NCI-H2029 (cell line): ENCODE measurements around the gene NOS1AP.
A peak's percentile ranks its signal among the peaks of the same experiment; 100 is the strongest.

Experiments used
- DNase-seq: peaks from one replicate; lab custom pipeline; 2025; lab: John Stamatoyannopoulos, UW

Gene NOS1AP

DNA sequence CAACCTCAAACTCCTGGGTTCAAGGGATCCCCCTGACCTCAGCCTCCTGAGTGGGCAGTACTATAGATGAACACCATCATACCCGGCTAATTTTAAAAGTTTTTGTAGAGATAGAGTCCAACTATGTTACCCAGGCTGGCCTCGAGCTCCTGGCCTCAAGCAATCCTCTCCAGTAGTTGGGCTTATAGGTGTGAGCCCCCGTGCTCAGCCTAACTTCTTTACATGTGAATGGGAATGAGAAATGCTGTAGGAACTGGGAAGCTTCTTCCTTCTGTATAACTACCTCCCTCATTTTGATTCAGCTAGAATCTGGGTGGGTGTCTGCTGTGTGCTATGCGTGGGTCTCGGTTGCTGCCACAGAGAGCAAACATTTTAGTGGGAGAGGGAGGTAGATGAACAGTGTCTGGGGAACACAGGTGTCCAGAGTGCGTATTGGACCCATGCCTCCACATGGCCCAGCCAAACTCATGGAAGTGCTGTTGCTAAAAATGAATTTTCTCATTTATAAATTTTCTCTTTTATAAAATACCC lies 150.6 kb downstream of the NOS1AP start:
- no peak for DNase-seq

DNA sequence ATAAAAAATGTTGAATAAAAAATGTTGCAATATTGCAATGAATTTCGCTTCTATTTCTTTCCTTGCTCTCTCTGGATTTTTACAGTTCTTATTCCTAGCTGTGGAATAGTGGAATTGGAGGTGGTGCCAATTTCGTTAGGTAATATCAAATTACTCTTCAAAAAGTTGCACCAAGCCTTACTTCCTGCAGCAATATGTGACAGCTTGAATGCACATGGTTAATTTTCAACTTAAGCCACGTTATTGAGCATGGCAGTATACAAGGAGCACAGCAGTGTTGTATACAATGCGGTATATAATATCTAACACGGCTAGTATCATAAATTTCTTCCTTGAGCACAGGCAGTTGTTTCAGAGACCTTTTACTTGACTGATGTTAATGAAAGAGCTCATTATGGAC lies 152.5 kb downstream of the NOS1AP start:
- DNase-seq: no peak

DNA sequence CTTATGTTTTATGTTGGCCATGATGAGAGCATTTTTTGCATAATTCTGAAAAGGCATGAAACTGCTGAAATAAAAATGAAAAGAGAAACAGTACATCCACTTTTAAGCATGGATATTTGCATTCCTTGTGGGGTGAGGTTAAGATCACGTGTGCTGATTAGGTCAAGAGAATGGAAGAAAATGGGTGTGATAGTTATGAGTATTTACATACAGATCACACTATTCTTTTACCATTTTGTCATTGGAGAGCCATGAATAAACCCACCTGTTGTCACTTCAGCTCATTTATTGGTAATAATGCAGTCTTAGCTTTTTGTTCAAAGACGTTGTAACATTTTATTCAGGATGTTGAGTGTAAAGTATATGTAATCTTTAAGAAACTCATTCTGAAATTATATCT lies 153.2 kb downstream of the NOS1AP start:
- DNase-seq: no peak

DNA sequence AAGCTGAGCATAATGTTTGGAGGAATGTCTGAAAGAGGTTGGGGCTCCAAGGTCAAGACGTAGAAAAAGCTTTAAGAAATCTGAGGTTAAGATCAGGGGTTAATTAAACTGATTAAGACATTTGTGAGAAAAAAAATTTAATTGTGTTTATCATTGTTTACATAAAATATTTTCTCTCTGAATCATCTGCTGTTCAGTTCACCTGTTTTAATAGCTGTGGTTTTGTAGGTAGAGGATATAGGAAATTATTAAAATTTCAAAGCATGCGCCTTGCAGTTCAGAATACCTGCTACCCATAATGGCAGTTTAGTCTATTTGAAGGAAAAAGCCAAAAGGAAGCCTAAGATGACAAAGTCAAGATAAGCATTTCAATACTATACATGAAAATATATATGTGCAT lies 154.0 kb downstream of the NOS1AP start:
- DNase-seq: no peak

DNA sequence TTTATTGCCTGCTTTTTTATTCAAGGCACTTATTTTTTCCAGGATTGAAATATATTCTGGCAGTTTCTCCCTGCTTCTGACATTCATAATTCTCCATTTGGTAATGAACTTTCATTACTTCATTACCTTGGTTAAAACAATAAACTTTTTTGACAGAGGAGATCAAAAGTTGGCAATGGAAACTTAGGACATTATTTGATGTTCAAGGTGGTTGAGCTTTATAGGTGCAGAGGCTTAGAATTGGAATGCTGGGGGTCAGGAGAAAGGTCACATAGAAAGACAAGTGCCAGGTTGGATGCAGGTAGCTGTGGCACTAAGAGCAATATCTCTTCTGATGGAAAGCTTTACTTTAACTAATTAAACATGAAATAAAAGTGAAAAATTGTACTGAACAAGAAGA lies 154.8 kb downstream of the NOS1AP start:
- no peak for DNase-seq

DNA sequence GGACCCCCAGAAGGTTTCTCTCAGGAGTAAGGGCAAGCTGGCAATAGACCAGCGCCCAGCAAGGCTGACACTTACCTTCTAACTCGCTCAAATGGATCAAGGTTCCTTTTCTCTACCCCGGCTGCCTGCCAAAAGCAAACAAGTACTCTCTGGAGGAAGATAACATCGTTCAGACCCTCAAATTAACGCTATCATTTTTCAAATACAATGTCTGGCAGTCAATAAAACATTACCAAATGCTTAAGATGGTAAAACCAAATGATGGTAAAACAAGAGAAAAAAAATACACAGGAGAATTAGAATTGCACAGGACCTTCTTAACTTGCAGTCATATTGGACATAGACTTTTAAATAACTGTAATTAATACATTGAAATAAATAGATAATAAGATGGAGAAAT lies 159.1 kb downstream of the NOS1AP start:
- DNase-seq: no peak

DNA sequence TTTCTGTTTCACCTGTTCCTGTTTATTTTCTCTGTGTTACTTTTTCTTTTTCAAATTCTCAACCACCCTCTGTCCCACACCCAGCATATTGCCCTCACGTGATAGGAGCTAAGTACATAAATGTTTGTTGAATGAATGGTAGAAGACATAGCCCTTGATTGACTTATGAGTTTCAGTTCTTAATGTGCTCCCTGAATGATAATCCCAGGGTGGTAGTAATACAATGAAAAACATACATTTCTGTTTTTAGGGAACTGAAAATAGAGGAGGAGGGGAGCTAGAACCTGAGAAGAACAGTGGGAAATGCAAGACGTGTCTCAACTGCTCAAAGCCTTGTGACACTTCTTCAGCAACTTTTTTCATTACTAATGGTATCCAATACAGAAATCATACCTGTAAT lies 160.1 kb downstream of the NOS1AP start:
- DNase-seq: no peak

DNA sequence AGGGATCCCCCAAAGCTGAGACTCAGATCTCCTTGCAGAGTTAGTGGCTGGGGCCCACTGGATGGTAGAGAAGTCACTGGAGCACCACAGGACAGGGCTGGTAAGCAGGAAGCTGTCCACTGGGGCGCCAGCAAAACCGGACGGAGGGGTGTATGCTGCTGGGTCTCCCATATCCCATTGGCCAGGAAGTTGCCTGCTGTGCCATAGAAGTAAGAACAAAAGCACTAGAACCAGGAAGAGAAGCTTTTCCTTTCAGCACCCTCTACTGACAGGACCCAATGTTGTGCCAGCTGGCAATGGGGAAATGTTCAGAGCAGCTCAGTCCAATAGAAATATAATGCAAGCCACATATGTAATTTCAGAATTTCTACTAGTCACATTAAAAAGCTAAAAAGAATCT lies 160.6 kb downstream of the NOS1AP start:
- DNase-seq: peak; percentile 37

DNA sequence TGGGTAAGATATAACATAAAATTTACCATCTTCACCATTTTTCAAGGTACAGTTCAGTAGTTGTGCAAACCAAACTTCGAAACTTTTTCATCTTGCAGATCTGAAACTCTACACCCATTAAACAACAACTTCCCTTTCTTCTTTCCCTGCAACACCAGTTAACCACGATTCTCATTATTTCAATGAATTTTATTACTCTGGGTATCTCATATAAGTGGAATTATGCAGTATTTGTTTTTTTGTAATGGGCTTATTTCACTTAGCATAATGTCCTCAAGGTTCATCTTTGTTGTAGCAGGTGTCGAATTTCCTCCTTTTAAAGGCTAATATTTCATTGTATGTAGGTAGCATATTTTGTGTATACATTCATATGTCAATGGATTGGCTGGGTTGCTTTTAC lies 161.0 kb downstream of the NOS1AP start:
- no peak for DNase-seq

DNA sequence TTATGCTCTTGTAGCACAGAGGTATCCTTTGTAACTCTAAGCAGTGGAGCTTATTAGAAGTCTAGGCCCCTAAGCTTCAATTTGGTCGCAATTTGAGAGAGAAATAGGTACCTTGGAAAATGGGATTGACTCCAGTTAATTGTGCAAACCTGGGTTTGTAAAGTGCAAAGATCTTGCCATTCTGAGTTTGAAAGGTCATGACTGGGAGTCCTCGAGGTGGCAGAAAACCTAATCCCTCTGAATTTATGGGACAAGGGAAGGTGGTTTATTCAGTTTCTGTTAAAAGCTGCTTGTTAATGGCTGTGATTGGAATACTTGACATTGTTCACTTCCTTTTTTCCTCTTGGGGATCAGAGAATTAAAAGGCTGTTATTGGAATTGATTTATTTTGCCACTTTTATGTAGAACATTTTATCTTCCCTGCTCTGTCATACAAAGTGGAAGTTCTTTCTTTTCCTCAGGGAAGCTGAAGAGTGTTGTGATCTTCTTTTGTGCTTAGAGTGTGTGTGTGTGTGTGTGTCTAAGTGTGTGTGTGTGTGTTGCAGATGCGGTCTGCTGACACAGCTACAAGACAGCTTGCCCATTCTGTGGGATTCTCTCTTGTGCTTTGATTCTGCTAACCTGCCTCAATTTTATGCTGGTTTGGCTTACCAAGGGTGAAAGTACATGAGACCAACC lies 162.7 kb downstream of the NOS1AP start:
- DNase-seq: no peak

DNA sequence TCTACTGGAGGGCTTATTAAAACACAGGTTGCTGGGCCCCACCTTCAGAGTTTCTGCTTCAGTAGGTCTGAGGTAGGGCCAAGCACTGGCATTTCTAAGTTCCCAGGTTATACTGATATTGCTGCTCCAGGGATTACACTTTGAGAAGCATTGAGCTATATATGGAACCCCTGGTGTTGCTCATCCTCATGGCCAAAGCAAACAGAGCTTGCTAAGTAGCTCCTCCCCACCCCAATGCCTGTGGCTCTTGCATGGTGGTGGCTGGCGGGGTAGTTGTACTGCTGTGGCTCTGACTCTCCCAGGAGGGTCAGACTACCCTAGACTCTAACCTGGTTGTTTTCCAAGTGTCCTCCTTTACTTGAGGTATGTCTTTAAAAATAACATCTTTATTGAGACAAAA lies 163.6 kb downstream of the NOS1AP start:
- no peak for DNase-seq

DNA sequence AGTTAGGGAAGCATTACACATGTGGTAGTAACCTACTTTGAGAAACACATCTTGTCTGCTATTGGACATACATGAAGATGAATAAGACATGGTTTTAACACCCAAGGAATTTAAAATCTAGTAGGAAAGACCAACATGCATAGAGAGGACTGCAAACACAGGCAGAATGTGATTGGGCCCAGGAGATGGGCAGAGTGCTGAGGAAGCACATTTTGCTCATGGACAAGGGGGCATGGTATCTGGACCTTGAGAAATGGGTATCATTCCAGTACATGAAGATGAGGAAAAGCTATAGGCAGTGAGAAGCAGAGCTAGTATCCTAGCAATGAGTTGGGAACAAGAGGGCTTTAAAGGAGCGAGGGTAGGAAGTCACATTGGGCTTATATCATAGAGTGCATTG lies 164.4 kb downstream of the NOS1AP start:
- no peak for DNase-seq

DNA sequence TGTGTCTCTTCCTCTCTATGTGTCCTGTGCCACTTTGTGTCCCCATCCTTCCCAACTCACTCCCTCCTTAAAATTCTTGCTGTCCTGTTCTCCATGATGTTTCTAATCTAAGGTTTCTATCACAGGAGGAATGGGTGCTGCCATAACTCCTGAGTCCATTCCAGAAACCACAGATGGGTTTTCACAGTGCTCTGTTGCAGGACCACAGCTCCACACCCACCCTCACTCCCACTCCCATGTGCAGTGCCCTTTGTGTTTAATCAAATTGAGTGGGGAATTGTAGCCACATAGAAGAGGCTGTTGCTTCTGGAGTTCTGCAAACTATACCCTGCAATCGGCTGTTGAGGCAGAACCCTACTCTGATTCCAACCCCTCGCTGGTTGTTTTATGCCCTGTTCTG lies 165.1 kb downstream of the NOS1AP start:
- no peak for DNase-seq

DNA sequence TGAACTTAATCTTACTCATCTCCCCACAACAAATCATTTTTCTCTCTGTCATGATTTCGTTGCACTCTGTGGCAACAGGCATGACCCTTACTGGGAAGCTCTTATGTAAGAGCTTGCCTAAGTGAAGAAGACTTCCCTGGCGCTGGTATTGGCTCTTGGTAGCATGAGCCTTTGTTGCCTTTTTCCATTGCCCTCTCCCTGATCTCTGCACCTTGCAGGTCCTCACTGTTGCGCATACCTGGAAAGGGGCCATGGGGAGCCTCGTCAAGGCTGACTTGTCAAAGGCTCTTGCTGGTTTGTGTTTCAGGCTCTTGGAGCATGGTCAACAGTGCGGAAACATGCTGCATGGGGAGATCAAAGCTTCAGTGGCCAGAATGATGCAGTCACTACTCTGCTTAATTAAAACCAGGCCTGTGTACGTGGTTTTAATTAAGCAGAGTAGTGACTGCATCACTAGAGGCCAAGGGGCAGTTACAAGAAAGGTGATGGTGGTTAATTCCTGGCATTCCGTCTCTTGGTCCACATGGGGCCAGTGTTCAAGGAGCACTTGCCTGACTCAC lies 165.8 kb downstream of the NOS1AP start:
- peak; percentile 38 for DNase-seq

DNA sequence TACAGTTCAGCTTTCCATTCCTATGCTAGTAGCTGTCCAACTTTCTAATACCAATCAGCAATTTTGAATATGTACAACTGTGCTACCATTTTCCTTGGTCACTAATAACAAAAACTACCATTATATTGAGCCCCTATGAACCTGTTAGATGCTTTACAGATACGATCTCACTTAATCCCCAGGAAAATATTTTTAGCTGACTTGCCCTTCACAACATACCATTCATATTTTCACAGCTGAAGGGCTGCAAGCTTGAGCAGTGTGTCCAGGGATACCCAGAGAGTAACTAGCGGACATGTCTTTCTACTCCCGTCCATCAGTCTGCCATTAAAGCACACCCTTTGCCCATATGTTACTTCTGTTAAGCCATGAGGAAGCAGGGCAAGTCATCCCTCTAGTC lies 166.7 kb downstream of the NOS1AP start:
- no peak for DNase-seq

DNA sequence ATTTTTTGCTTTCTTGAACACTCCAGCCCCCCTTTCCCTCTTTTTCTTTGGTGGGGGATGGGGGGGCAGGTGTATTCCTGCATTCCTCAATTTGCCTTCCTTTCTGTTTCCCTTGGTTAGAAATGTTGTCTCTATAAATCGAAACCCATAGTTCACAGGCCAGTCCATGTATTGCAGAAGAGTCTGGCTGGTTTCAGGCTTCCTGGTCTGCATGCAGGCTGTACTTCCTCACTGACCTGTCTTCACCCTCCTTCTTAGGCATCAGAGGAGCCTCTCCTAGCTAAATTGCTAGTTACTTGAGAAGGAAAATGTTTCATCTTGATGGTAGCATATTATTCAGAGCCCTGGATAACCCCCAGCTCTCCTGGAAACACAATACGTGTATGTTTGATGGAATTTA lies 167.1 kb downstream of the NOS1AP start:
- no peak for DNase-seq

DNA sequence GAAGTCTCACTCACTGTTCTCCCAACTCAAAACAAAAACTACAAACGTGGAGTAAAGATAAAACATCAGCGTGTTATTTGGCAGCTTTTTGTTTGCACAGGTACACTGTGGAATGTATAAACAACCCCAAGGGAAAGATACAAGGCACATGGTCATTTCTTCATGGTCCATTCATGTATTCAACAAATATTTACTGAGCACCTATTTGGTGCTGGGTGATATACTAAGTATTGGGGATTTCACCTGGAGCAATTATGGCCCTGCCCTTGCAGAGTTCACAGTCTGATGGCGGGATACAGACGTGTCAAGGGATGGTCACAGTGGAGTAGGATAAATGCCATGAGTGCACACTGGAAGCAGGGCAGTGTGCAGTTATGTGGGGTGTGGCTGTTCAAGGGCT lies 171.1 kb downstream of the NOS1AP start:
- no peak for DNase-seq

DNA sequence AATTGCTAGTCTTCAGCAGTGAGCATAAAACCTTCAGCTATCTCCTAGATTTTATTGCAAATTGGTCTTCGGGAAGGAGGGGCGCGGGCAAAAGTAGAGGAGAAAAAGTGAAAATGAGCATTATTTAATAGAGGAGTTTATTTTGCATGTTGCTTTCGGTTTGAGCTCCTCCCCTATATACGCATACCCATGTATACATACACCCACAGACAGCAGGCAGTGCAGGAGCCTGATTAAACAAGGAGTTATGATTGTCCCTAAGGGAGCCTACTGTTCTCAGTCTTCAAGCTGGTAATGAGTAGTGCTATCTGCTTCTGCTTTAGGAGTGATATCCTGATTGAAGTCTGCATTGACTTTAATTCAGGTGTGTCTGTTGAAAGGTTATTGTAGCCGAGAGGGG lies 173.3 kb downstream of the NOS1AP start:
- no peak for DNase-seq

DNA sequence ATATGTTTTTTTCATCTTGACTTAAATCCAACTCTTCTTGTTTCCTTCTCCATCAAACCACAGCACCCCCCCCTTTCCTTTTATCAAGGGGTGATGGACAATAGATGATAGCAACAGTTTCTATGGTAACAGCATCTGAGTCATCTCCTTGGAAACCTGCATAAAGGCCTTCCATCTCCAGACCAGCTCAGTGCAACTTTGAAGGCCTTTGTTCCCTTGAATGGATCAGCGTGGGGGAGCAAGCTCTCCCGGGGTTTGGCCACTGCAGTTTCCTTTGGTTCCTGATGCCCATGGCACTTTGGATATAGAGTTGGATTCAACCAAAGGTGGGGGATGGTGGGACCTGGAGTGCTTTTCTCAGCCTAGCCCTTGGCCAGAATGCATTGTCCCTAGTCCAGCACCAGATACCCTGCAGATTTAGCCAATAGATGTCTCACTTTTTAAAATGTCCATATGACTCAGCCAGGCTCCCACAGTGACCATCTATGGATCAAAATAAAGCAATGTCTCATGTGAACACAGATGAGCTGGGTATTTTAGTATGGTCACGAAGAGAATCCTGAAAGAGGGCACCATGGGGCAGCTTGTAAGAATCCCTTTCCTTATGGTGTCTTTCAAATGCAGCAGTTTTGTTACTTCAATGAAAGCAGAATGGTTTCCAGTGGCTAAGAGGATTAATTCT lies 179.5 kb downstream of the NOS1AP start:
- no peak for DNase-seq

DNA sequence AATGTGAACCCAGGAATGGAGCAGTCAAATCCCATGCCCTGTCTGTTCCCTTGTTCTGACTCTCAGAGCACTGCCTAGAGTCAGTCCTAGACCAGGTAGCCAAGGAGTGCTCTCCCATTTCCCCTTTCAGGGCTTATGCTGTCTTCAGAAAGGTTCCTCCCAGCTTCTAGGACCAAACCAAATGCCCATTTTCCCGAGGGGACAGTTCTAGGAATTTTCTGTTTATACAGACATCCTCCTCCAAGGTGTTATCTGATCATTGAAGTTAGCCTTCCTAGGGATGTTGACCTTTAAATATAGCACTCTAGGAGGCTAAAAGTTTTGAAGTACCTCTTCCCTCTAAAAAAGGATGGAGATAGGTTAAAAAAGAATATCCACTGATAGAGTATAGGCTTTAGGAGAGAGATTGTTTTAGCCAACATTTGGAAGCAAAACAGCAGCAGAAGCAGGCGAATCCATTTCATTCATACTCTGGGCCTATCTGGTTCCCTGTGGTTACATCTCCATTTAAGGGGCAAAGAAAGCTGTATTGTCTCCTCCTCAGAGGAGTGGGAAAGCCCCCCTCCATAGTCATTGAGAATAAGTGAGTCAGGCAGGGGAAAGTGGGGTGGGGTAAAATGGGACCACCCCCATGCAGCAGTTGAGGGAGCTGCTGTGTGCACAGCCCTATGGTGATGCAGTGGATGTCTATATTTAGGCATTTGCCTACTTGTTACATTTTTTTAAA lies 180.7 kb downstream of the NOS1AP start:
- DNase-seq: no peak

DNA sequence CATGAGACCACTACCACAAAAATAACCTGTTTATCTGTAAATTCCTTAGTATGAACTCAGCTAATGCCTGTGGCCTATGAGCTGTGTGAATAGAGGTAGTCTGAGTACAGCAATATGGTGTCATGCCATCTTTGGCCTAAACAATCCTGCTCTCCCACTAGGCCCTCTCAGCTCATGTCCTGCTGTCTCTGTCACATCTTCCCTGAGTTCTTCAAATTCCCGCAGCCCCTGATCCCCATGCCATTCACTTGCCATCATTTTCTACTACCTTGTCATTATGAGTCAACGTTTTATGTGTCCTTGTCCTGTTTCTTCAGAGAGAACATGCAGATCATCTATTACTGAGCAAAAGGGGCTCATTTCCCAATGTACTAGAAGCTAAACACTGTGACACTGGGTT lies 181.6 kb downstream of the NOS1AP start:
- no peak for DNase-seq

DNA sequence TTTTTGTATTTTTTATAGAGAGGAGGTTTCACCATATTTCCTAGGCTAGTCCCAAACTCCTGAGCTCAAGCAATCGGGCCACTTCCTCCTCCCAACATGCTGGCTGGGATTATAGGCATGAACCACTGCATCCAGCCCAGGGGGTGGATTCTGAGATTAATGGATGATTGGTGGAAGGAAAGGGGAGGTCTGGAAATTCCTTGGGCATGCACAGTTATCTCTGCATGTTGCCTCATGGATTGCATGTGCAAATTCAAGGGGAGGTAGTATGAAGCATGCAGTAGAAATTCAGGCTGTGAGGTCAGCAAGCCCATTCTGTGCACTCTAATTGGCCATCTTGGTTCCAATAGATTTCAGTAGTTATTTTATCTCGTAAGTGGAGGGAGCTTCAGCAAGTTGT lies 182.7 kb downstream of the NOS1AP start:
- no peak for DNase-seq

DNA sequence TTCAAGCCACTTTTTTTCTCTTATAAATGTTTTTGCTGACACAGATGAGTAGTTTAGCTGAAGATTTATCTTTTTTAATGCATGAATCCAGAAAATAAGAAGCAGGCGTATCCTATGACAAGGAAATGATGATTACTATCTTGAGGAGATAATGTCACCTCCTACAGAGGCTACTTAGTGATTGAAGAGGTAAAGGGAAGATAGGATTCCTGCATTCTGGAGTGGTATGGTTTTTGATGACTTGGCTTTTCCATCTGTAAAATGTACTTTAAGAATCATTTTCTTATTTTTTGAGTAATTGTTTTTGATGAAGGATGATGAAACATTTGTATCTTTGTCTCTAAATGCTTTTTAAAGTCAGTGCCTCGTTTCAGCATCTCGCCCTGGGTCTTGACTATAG lies 184.3 kb downstream of the NOS1AP start:
- DNase-seq: no peak
